Loucy (cell line): ENCODE measurements around the gene CCL17.
"Not testable (repeated sequence)": the region's sequence is repeated elsewhere in the genome, so short reads cannot be mapped to it uniquely, and the experiment has no call there.

Experiments
- H2AFZ ChIP-seq: fragments of 200-600 bp; sonication (generic); 2 replicates; pipeline ENCODE4 v1.6.0; 2016; ENCODE audit warnings: antibody characterized with exemption, mild to moderate bottlenecking, low read length, moderate library complexity
- H3F3A ChIP-seq: fragments of 200-600 bp; 2 replicates; pipeline ENCODE4 v1.6.0; 2016; ENCODE audit warnings: antibody characterized with exemption, low read depth, mild to moderate bottlenecking
- H3K27me3 ChIP-seq: fragments of 200-600 bp; sonication (generic); 2 replicates; pipeline ENCODE4 v1.6.1; 2014; ENCODE audit warnings: low read length, mild to moderate bottlenecking; ENCODE audit not compliant: insufficient read depth, poor library complexity, severe bottlenecking
- H3K36me3 ChIP-seq: fragments of 200-600 bp; sonication (generic); 2 replicates; pipeline ENCODE4 v1.6.1; 2016; ENCODE audit warnings: low read length; ENCODE audit not compliant: insufficient read depth
- H3K4me1 ChIP-seq: fragments of 200-600 bp; sonication (generic); 2 replicates; pipeline ENCODE4 v1.5.1; 2014; ENCODE audit warnings: low read length, mild to moderate bottlenecking; ENCODE audit not compliant: insufficient read depth, poor library complexity, severe bottlenecking
- H3K4me2 ChIP-seq: fragments of 200-600 bp; sonication (generic); 2 replicates; pipeline ENCODE4 v1.6.0; 2014; ENCODE audit warnings: antibody characterized with exemption, low read length, low read depth, mild to moderate bottlenecking; ENCODE audit not compliant: poor library complexity, severe bottlenecking
- H3K4me3 ChIP-seq: fragments of 200-600 bp; sonication (generic); 2 replicates; pipeline ENCODE4 v1.5.1; 2014; ENCODE audit warnings: low read length, mild to moderate bottlenecking, mixed read lengths; ENCODE audit not compliant: poor library complexity, severe bottlenecking
- H3K79me2 ChIP-seq: fragments of 200-600 bp; sonication (generic); 2 replicates; pipeline ENCODE4 v1.6.1; 2014; ENCODE audit warnings: low read length; ENCODE audit not compliant: insufficient read depth
- H3K9ac ChIP-seq: fragments of 200-600 bp; sonication (generic); 2 replicates; pipeline ENCODE4 v1.6.0; 2014; ENCODE audit warnings: mild to moderate bottlenecking, low read depth, low read length, moderate library complexity; ENCODE audit not compliant: poor library complexity, severe bottlenecking
- H3K9me2 ChIP-seq: fragments of 200-600 bp; sonication (generic); replicated peaks from 2 replicates; pipeline ENCODE4 v1.6.1; 2016; ENCODE audit warnings: low read depth, low read length, mixed read lengths
- H3K9me3 ChIP-seq: fragments of 200-600 bp; sonication (generic); 2 replicates; pipeline ENCODE4 v1.6.1; 2014; ENCODE audit warnings: mild to moderate bottlenecking, antibody characterized with exemption, low read length, low read depth; ENCODE audit not compliant: insufficient read depth
- H4K20me1 ChIP-seq: fragments of 200-600 bp; sonication (generic); 2 replicates; pipeline ENCODE4 v1.6.0; 2014; ENCODE audit warnings: antibody characterized with exemption, low read length, mild to moderate bottlenecking; ENCODE audit not compliant: insufficient read depth, poor library complexity, severe bottlenecking
- EZH2phosphoT487 ChIP-seq: fragments of 200-600 bp; IDR thresholded peaks from 2 replicates; pipeline ENCODE4 v1.6.1; 2018; ENCODE audit warnings: antibody characterized with exemption, mild to moderate bottlenecking, moderate library complexity, borderline replicate concordance
- TF ChIP-seq, protein P1 (sequence below): fragments of 200-600 bp; sonication (generic); conservative IDR thresholded peaks from 2 replicates; pipeline ENCODE4 v1.5.1; 2014; ENCODE audit warnings: mild to moderate bottlenecking, antibody characterized with exemption, low read length

The CCL17 gene

GRCh38 chr16:57372372-57373116 is 32.0 kb upstream of the CCL17 start, which contains the start of gene CX3CL1:
TSS of gene CX3CL1 (plus strand) at chr16:57372490. CDS start at chr16:57372569, 79 bp downstream.
- TF ChIP-seq, protein P1, sequence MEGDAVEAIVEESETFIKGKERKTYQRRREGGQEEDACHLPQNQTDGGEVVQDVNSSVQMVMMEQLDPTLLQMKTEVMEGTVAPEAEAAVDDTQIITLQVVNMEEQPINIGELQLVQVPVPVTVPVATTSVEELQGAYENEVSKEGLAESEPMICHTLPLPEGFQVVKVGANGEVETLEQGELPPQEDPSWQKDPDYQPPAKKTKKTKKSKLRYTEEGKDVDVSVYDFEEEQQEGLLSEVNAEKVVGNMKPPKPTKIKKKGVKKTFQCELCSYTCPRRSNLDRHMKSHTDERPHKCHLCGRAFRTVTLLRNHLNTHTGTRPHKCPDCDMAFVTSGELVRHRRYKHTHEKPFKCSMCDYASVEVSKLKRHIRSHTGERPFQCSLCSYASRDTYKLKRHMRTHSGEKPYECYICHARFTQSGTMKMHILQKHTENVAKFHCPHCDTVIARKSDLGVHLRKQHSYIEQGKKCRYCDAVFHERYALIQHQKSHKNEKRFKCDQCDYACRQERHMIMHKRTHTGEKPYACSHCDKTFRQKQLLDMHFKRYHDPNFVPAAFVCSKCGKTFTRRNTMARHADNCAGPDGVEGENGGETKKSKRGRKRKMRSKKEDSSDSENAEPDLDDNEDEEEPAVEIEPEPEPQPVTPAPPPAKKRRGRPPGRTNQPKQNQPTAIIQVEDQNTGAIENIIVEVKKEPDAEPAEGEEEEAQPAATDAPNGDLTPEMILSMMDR, result no peak
- no peak for TF ChIP-seq EZH2phosphoT487

GRCh38 chr16:57373117-57373947 is 31.2 kb upstream of the CCL17 start:
- Histone ChIP-seq H3K9me3 (no peaks in the 10 kb centered on the region), H3K9ac (no peak overlapping the region), H3K36me3 (no peaks in the 10 kb centered on the region), H3K79me2 (no peaks in the 10 kb centered on the region), H3K4me2 (no peak overlapping the region), H3K4me1 (peaks cover 7% of the 10 kb centered on the region), H4K20me1 (no peaks in the 10 kb centered on the region), H2AFZ (no peak overlapping the region), H3K4me3 (no peak overlapping the region), H3K27me3 (no peaks in the 10 kb centered on the region), H3K9me2 (no peaks in the 10 kb centered on the region), H3F3A (no peaks in the 10 kb centered on the region)
- TF ChIP-seq, protein P1, result no peak

More at GRCh38 chr16:57372372-57373116, 32.0 kb upstream of the CCL17 start, which contains the start of gene CX3CL1:
- no peaks in the 10 kb centered on the region for H3K9me2 ChIP-seq
- H3K27me3 ChIP-seq, result no peaks in the 10 kb centered on the region
- no peaks in the 10 kb centered on the region for H3K9me3 ChIP-seq
- no peaks in the 10 kb centered on the region for H3K79me2 ChIP-seq
- H3F3A ChIP-seq, result no peaks in the 10 kb centered on the region
- H3K36me3 ChIP-seq, result no peaks in the 10 kb centered on the region
- no peaks in the 10 kb centered on the region for H4K20me1 ChIP-seq
- H3K4me3 ChIP-seq, result no peak within 1 kb of the TSS
- no peak within 1 kb of the TSS for H2AFZ ChIP-seq
- no peak within 1 kb of the TSS for H3K4me2 ChIP-seq
- H3K9ac ChIP-seq, result no peak within 1 kb of the TSS
- peaks cover 5% of the 10 kb centered on the region for H3K4me1 ChIP-seq

GRCh38 chr16:57374067-57374534 is 30.5 kb upstream of the CCL17 start:
- H3K36me3 ChIP-seq, result no peaks in the 10 kb centered on the region
- TF ChIP-seq EZH2phosphoT487, result no peak
- TF ChIP-seq, protein P1, result no peak
- H3K4me1 ChIP-seq, result peaks cover 7% of the 10 kb centered on the region
- no peaks in the 10 kb centered on the region for H3K79me2 ChIP-seq
- H3K9me2 ChIP-seq, result no peaks in the 10 kb centered on the region
- H2AFZ ChIP-seq, result no peak overlapping the region
- no peaks in the 10 kb centered on the region for H3K9me3 ChIP-seq
- H3K9ac ChIP-seq, result no peak overlapping the region
- no peaks in the 10 kb centered on the region for H4K20me1 ChIP-seq
- no peaks in the 10 kb centered on the region for H3K27me3 ChIP-seq
- H3K4me3 ChIP-seq, result no peak overlapping the region
- H3F3A ChIP-seq, result no peaks in the 10 kb centered on the region
- H3K4me2 ChIP-seq, result no peak overlapping the region

DNA sequence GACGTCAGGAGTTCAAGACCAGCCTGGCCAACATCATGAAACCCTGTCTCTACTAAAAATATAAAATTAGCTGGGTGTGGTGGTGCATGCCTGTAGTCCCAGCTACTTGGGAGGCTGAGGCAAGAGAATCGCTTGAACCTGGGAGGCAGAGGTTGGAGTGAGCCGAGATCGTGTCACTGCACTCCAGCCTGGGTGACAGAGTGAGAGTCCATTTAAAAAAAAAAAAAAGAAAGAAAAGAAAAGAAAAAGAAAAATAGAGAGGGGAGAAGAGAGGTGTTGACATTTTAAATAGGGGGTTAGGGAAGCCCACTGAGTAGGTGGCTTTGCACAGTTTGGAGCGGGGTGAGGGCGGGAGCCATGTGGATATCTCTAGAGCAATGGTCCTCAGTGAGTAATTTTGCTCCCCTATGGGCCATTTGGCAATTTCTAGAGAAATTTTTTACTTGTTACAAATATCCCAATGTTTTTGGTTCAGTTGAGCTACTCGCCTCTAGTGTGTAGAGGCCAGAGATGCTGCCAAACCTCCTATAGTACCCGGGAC is 29.6 kb upstream of the CCL17 start:
- not testable (repeated sequence) for H3F3A ChIP-seq

More for the DNA sequence above, 29.6 kb upstream of the CCL17 start:
- H3K27me3 ChIP-seq, H3K4me2 ChIP-seq, H3K36me3 ChIP-seq, H3K9me2 ChIP-seq, H3K9ac ChIP-seq, H3K9me3 ChIP-seq, H4K20me1 ChIP-seq, H2AFZ ChIP-seq, H3K4me3 ChIP-seq, H3K79me2 ChIP-seq, H3K4me1 ChIP-seq: not testable (repeated sequence)
